DMS 273 (cell line): ENCODE results near the gene GABRG2.

Experiments
- DNase-seq: peaks from one replicate; lab custom pipeline; 2025; ENCODE audit not compliant: unreplicated experiment; lab: John Stamatoyannopoulos, UW

GABRG2 gene

DNA sequence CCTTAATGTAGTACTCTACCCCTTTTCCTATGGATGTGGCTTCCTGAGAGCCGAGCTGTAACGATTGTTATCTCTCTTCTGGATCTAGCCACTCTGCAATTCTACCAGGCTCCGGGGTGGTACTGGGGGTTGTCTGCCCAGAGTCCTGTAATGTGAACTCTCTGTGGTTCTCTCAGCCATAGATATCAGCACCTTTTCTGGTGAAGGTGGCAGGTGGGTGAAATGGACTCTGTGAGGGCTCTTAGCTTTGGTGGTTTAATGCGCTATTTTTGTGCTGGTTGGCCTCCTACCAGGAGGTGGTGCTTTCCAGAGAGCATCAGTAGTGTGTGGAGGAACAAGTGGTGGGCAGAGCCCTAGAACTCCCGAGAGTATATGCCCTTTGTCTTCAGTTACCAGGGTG, 122.1 kb downstream of the GABRG2 start:
- DNase-seq: no peak

- no peak for DNase-seq
Measured at GRCh38 chr5:162193012-162193411, 125.4 kb downstream of the GABRG2 start.

- DNase-seq: no peak
Measured at GRCh38 chr5:162196351-162196750, 128.8 kb downstream of the GABRG2 start.

GRCh38 chr5:162202285-162202880, 134.8 kb downstream of the GABRG2 start:
- DNase-seq: no peak
